Hepatocyte (in vitro differentiated cells): ENCODE measurements around the gene PXDN.

ENCODE experiments used
- EZH2 ChIP-seq: fragments of 200-600 bp; sonication (generic); IDR thresholded peaks from 2 replicates; pipeline ENCODE4 v1.6.1; 2016; ENCODE audit warnings: antibody characterized with exemption, mild to moderate bottlenecking, borderline replicate concordance
- EZH2phosphoT487 ChIP-seq: fragments of 200-600 bp; sonication (generic); IDR thresholded peaks from one replicate; pipeline ENCODE4 v1.6.1; 2018; ENCODE audit warnings: antibody characterized with exemption, mild to moderate bottlenecking, low read depth, moderate library complexity; ENCODE audit not compliant: unreplicated experiment, severe bottlenecking
- TF ChIP-seq, protein P1 (sequence below): fragments of 200-600 bp; sonication (generic); IDR thresholded peaks from 2 replicates; pipeline ENCODE4 v1.5.1; 2016; ENCODE audit warnings: antibody characterized with exemption, mild to moderate bottlenecking; ENCODE audit not compliant: poor library complexity

DNA sequence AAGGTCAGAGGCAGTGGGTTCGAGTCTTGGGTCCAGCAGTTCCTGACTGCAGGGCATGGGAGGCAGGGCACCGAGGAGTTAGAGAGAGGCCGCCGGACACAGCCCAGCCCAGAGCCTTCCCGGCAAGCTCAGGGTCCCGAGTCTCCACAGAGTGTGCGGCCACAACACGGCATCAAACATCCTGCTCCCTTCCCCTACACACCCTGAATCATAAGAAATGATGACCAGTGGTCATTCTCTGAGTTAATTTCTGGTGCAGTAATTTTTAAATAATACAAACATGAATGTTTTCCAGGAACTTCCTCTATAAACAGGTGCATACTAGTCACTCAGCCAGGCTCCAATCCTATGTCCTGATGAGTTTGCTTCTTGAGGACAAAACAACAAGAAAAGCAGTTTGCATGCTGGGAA, 118.0 kb downstream of the PXDN start:
- TF ChIP-seq, protein P1, sequence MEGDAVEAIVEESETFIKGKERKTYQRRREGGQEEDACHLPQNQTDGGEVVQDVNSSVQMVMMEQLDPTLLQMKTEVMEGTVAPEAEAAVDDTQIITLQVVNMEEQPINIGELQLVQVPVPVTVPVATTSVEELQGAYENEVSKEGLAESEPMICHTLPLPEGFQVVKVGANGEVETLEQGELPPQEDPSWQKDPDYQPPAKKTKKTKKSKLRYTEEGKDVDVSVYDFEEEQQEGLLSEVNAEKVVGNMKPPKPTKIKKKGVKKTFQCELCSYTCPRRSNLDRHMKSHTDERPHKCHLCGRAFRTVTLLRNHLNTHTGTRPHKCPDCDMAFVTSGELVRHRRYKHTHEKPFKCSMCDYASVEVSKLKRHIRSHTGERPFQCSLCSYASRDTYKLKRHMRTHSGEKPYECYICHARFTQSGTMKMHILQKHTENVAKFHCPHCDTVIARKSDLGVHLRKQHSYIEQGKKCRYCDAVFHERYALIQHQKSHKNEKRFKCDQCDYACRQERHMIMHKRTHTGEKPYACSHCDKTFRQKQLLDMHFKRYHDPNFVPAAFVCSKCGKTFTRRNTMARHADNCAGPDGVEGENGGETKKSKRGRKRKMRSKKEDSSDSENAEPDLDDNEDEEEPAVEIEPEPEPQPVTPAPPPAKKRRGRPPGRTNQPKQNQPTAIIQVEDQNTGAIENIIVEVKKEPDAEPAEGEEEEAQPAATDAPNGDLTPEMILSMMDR, result no peak
- TF ChIP-seq EZH2 (no peak), EZH2phosphoT487 (no peak)
